Colonic mucosa (tissue), 4 donors: Measurements from ENCODE around the gene CTNND2. TPM values are rescaled to one million over a fixed set of nuclear protein-coding genes. Genes with fewer than 3 reads are reported as not detected.

Experiments
- DNase-seq: peaks from one replicate; pipeline ENCODE4 v3.0.0-alpha.2; 2020
- H3K27ac ChIP-seq: fragments of 200-600 bp; one replicate; pipeline ENCODE4 v1.8.0; 2021
- H3K27me3 ChIP-seq: fragments of 200-600 bp; one replicate; pipeline ENCODE4 v1.8.0; 2021
- H3K36me3 ChIP-seq: fragments of 200-600 bp; one replicate; pipeline ENCODE4 v1.8.0; 2021
- H3K4me1 ChIP-seq: fragments of 200-600 bp; one replicate; pipeline ENCODE4 v1.8.0; 2021; ENCODE audit warnings: mild to moderate bottlenecking
- H3K4me3 ChIP-seq: fragments of 200-600 bp; one replicate; pipeline ENCODE4 v1.8.0; 2021
- H3K9ac ChIP-seq, 2 donors: one replicate each; pipeline ENCODE4 v1.7.0; 2013; ENCODE audit warnings: control low read depth in 2 of 2, low read depth in 2 of 2, low read length in 2 of 2
- H3K9me3 ChIP-seq: fragments of 200-600 bp; one replicate; pipeline ENCODE4 v1.8.0; 2021
- intact Hi-C: fragments of 100-400 bp; cut with DNase I; formaldehyde crosslinking; loops from one replicate; pipeline ENCODE4 v1.14.1; 2022
- total RNA-seq, 2 donors: library from RNA; stranded (reverse); fragmentation: NEBNext Ultra II Directional in 1 of 2; extraction: Animal tissue kit (Norgen Biotek cat#: 25700) in 1 of 2; gene quantifications; one replicate each; pipeline ENCODE4 v1.2.1, GENCODE V29; 2021
- TF ChIP-seq, protein P1 (sequence below): fragments of 200-600 bp; IDR thresholded peaks from one replicate; pipeline ENCODE4 v1.8.0; 2022; ENCODE audit warnings: antibody characterized with exemption, mild to moderate bottlenecking
- donor health status: healthy.
- donor health status: DM: no; HTN: no; CAD: no.
- donor health status: DM: no; HTN: no; CAD: no.

Gene CTNND2
- total RNA-seq, 2 donors from 2014 or later: 1.1 TPM

- H3K4me3 ChIP-seq: no peak overlapping the region
- DNase-seq: no peak
- intact Hi-C loops: no loop called here
- TF ChIP-seq, protein P1, sequence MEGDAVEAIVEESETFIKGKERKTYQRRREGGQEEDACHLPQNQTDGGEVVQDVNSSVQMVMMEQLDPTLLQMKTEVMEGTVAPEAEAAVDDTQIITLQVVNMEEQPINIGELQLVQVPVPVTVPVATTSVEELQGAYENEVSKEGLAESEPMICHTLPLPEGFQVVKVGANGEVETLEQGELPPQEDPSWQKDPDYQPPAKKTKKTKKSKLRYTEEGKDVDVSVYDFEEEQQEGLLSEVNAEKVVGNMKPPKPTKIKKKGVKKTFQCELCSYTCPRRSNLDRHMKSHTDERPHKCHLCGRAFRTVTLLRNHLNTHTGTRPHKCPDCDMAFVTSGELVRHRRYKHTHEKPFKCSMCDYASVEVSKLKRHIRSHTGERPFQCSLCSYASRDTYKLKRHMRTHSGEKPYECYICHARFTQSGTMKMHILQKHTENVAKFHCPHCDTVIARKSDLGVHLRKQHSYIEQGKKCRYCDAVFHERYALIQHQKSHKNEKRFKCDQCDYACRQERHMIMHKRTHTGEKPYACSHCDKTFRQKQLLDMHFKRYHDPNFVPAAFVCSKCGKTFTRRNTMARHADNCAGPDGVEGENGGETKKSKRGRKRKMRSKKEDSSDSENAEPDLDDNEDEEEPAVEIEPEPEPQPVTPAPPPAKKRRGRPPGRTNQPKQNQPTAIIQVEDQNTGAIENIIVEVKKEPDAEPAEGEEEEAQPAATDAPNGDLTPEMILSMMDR: no peak
- no peak overlapping the region for H3K9ac ChIP-seq
- no peak overlapping the region for H3K27ac ChIP-seq
- H3K9me3 ChIP-seq: no peaks in the 10 kb centered on the region
- no peaks in the 10 kb centered on the region for H3K4me1 ChIP-seq
- H3K36me3 ChIP-seq: no peaks in the 10 kb centered on the region
- no peaks in the 10 kb centered on the region for H3K27me3 ChIP-seq
Measured at GRCh38 chr5:10941900-10942299, 962.3 kb downstream of the CTNND2 start.

DNA sequence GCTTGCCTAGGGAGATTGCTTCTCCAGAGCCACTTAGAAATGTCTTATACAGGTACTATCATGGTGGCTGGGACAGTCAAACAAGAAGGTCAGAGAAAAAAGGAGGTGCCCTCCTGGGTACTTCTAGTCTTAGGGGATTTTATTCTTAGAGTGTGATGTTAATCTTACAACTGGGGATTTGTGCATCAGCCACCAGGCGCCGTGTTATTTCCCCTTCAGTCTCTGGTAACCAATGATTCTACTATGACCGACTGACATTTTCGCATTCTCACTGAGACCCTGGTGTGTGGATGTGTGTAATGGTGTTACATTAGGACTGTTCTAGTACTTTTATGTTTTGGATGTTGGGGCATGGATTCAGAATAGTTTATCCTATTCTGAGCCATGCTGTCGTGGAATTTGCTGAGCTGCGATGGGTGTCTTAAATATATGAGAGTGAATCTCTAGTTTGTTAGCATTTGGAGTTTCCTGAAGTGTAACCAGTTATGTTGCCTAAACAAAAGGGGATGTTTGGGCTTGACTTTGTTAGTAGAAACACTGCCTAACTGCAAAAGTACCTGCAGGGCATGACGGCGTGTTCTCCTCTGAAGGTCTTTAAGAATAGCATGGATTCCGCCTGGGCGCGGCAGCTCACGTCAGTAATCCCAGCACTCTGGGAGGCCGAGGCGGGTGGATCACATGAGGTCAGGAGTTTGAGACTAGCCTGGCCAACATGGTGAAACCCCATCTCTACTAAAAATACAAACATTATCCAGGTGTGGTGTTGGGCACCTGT is 968.0 kb downstream of the CTNND2 start:
- intact Hi-C loops: no loop called here
- Histone ChIP-seq H3K36me3 (no peaks in the 10 kb centered on the region), H3K4me3 (no peak overlapping the region), H3K9ac (no peak overlapping the region), H3K9me3 (no peaks in the 10 kb centered on the region), H3K27me3 (no peaks in the 10 kb centered on the region), H3K4me1 (no peaks in the 10 kb centered on the region), H3K27ac (no peak overlapping the region)
- TF ChIP-seq, protein P1: no peak
- DNase-seq: no peak

DNA sequence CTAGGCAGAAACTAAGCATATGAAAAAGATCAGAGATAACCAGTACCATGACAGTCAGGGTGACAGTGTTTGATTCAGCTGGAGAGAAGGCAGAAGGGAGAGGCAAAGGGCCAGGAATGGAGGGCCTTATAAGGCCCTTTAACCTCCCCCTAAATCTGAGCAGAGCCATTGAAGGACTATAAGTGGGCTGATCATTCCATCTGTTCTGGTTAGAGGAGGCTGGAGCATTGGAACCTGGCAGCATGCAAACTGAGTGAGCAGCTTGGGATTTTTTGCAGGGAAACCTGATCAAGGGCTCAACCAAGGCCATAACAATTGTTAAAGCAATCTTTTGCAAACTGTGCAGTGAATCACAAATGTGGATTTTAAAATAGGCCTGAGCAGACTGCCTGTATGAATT is 968.7 kb downstream of the CTNND2 start:
- H3K4me3 ChIP-seq: no peak overlapping the region
- intact Hi-C loops: no loop called here

GRCh38 chr5:10934783-10935355 is 969.4 kb downstream of the CTNND2 start:
- DNase-seq: no peak
- H3K36me3 ChIP-seq: no peaks in the 10 kb centered on the region
- no peak overlapping the region for H3K4me3 ChIP-seq
- no peaks in the 10 kb centered on the region for H3K27me3 ChIP-seq
- H3K9ac ChIP-seq: no peak overlapping the region
- no peaks in the 10 kb centered on the region for H3K9me3 ChIP-seq
- intact Hi-C loops: no loop called here
- TF ChIP-seq, protein P1: no peak
- no peak overlapping the region for H3K27ac ChIP-seq
- H3K4me1 ChIP-seq: no peaks in the 10 kb centered on the region

More for the DNA sequence above, 968.7 kb downstream of the CTNND2 start:
- Histone ChIP-seq H3K4me1 (no peaks in the 10 kb centered on the region), H3K27ac (no peak overlapping the region), H3K36me3 (no peaks in the 10 kb centered on the region), H3K9ac (no peak overlapping the region), H3K9me3 (no peaks in the 10 kb centered on the region), H3K27me3 (no peaks in the 10 kb centered on the region)
- no peak for DNase-seq
- TF ChIP-seq, protein P1: no peak

GRCh38 chr5:10933121-10933520 is 971.1 kb downstream of the CTNND2 start:
- DNase-seq: no peak
- intact Hi-C loops: no loop called here
- no peak overlapping the region for H3K27ac ChIP-seq
- no peak overlapping the region for H3K9ac ChIP-seq
- H3K4me3 ChIP-seq: no peak overlapping the region
- no peaks in the 10 kb centered on the region for H3K27me3 ChIP-seq
- no peaks in the 10 kb centered on the region for H3K4me1 ChIP-seq
- TF ChIP-seq, protein P1: no peak
- H3K9me3 ChIP-seq: no peaks in the 10 kb centered on the region
- no peaks in the 10 kb centered on the region for H3K36me3 ChIP-seq
